SKM-1 (cell line): ENCODE measurements around the gene CADM2.
"Not testable (repeated sequence)": the region's sequence is repeated elsewhere in the genome, so short reads cannot be mapped to it uniquely, and the experiment has no call there.

Source experiments
- DNase-seq: peaks from one replicate; lab custom pipeline; 2025; ENCODE audit not compliant: unreplicated experiment; lab: John Stamatoyannopoulos, UW

CADM2 gene

GRCh38 chr3:85881833-85882393, 923.1 kb downstream of the CADM2 start:
- no peak for DNase-seq

DNA sequence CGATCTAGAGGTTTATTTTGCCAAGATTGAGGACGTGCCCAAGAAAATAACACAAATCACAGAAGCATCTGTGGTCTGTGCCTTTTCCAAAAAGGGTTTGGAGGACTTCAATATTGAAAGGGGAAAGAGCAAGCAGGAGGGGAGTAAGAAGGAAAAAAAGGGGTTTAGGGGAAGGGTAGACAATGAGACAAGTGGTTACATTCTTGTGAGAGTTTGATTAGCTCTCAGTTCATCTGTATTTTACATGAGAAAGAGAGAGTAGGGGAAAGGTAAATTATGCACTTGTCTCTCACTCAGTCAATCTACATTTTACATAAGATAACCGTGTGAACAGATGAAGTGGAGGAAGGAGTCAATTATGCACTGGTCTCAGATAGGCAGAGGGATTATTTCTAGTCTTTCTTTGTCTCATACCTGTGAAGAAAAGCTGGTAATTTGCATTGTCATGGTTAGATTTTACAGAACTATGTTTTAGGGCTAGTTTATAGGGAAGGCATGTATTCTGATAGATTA, 931.3 kb downstream of the CADM2 start:
- DNase-seq = no peak

GRCh38 chr3:85903434-85903833, 944.6 kb downstream of the CADM2 start:
- DNase-seq = no peak

DNA sequence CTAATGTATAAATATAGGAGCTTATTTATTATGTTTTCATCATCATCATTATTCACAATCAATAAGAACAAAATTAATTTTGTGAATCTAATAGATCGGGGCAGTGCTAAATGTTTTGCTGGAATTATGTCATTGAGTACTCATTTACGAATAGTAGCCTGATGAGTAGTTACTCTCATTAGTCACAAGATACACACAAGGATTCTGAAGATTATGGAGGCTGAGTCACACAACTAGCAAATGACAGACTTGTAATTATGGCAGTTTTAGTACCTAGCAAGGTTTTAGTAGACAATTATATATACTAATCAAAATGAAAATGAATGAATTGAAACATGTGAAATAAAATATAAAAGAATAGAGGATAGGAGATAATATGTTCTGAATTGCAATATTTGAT, 954.2 kb downstream of the CADM2 start:
- no peak for DNase-seq

DNA sequence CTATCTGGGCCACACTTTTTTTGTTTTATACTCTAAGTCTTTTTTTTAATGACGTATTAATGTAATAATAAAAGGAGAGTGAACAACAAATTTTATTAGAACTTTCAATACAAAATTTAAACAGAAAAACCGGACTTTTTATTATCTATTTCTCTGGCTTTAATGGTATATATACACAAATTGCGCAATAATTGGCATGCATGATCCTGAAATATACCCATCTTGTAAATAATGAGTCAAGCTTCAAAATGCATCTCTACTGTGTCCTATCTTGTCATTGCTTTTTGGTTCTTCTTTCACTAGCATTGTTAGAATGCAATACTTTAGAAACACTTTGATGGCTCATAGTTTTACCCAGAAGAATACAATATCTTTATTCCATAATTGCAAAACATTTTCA, 963.6 kb downstream of the CADM2 start:
- DNase-seq = no peak

DNA sequence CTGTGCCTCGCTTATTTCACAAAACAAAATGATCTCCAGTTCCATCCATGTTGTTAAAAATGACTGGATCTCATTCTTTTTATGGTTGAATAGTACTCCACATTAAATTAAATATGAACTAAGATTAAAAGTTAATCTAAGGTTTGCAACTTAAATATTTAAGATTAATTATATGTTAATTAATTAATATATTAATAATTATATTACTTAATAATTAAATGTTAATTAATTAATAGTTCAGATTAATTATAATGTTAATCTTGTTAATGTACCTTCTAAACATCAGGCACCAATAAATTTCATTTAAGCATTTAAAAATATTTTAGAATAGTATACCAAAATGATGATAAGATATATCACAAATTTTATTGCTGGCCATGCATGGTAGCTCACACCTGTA, 971.9 kb downstream of the CADM2 start:
- DNase-seq = no peak

GRCh38 chr3:85933326-85933725, 974.5 kb downstream of the CADM2 start:
- no peak for DNase-seq

- no peak for DNase-seq
Observed at GRCh38 chr3:85935171-85935570, 976.4 kb downstream of the CADM2 start.

GRCh38 chr3:85939074-85939482, 980.3 kb downstream of the CADM2 start:
- no peak for DNase-seq

GRCh38 chr3:85950435-85950834, 991.6 kb downstream of the CADM2 start:
- no peak for DNase-seq

DNA sequence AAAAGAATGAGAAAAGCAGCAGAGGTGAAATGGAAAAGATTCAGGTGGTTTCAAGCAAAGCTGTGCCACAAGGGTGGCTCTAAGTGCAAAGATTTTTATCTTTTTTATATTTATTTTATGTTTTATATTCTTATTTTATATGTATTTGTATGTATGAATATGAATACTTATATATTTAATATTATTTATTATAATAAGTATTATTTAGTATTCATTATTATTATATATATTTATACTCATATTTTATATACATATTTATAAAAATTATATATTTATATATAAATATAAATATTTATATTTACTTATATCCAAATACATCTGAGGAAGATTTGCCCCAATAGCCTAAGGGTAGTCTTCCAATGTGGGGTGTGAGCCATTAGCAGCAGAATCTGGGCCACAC, 1002.0 kb downstream of the CADM2 start:
- DNase-seq = no peak

- no peak for DNase-seq
Observed at GRCh38 chr3:85977615-85978338, 1019.0 kb downstream of the CADM2 start.

GRCh38 chr3:85979034-85979433, 1020.2 kb downstream of the CADM2 start:
- no peak for DNase-seq

GRCh38 chr3:85989581-85989980, 1030.8 kb downstream of the CADM2 start:
- not testable (repeated sequence) for DNase-seq

DNA sequence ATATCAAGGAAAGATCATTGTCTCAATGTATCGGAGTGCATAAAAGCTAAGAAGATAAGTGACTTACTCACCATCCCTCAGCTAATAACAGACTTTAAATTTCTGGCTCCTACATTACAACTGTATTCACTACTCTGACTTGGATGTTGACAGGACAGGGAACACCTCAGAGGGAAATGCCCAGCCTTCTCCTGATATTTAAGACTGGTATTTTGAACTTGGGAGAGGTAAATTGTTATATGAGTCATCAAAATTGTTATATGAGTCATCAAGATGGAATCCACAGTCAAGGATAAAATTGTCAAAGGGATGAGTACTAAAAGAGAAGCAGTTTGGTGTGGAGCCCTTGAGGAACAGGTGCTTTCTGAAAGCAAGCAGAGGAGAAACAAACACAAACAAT, 1070.8 kb downstream of the CADM2 start:
- no peak for DNase-seq

DNA sequence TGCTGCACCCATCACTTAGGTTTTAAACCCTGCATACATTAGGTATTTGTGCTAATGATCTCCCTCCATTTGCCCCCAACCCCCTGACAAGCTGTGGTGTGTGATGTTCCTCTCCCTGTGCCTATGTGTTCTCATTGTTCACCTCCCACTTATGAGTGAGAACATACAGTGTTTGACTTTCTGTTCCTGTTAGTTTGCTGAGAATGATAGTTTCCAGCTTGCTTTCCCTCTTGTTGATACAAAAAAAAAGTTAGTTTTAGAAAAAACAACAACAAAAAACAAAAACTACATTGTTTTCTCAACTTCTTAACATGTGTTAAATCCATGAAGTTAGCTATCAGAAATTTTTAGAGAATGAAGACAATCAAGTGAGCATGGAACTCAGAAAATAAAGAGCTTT, 1079.1 kb downstream of the CADM2 start:
- no peak for DNase-seq

- no peak for DNase-seq
Observed at GRCh38 chr3:86046436-86047136, 1087.8 kb downstream of the CADM2 start.

- no peak for DNase-seq
Observed at GRCh38 chr3:86047161-86047560, 1088.4 kb downstream of the CADM2 start.

GRCh38 chr3:86051058-86051457, 1092.3 kb downstream of the CADM2 start:
- DNase-seq = no peak

DNA sequence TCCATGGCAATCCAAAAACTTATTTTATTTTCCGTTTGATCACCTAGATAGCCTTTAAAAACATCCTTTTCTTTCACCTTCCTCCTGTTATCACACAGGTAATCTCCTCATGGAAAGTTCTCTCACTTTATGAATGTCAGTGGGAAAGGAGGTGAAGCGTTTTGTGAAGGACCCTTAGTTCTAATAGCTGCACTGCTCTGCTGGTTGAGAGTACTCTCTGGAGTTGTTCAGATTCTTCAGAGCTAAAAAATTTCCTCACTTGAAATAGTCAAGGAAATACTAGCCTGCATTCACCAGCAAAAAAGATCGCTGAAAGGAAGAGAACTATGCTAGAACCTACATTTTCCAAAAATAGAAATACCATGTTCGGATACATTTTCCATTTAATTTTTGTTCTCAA, 1097.2 kb downstream of the CADM2 start:
- DNase-seq = no peak

- DNase-seq = no peak
Observed at GRCh38 chr3:86056962-86057361, 1098.2 kb downstream of the CADM2 start.

- no peak for DNase-seq
Observed at GRCh38 chr3:86073799-86074198, 1115.0 kb downstream of the CADM2 start.
